22Rv1 (cell line): ENCODE results near the gene ADGRB3.

Experiments
- ZFX ChIP-seq: fragments of 450-650 bp; IDR thresholded peaks from 2 replicates; pipeline ENCODE4 v1.6.1; 2017; ENCODE audit warnings: antibody characterized with exemption, borderline replicate concordance
- TF ChIP-seq, protein P1 (sequence below): fragments of 450-650 bp; IDR thresholded peaks from 2 replicates; pipeline ENCODE4 v1.5.1; 2017; ENCODE audit warnings: mild to moderate bottlenecking

GRCh38 chr6:69090132-69090531 lies 455.1 kb downstream of the ADGRB3 start:
- TF ChIP-seq, protein P1, sequence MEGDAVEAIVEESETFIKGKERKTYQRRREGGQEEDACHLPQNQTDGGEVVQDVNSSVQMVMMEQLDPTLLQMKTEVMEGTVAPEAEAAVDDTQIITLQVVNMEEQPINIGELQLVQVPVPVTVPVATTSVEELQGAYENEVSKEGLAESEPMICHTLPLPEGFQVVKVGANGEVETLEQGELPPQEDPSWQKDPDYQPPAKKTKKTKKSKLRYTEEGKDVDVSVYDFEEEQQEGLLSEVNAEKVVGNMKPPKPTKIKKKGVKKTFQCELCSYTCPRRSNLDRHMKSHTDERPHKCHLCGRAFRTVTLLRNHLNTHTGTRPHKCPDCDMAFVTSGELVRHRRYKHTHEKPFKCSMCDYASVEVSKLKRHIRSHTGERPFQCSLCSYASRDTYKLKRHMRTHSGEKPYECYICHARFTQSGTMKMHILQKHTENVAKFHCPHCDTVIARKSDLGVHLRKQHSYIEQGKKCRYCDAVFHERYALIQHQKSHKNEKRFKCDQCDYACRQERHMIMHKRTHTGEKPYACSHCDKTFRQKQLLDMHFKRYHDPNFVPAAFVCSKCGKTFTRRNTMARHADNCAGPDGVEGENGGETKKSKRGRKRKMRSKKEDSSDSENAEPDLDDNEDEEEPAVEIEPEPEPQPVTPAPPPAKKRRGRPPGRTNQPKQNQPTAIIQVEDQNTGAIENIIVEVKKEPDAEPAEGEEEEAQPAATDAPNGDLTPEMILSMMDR = no peak
- TF ChIP-seq ZFX = no peak
